CMK (cell line): ENCODE results near the gene PALLD.
"Not testable (repeated sequence)": the region's sequence is repeated elsewhere in the genome, so short reads cannot be mapped to it uniquely, and the experiment has no call there.

Source experiments
- DNase-seq: peaks from one replicate; pipeline ENCODE4 v3.0.0-alpha.2; 2010; ENCODE audit warnings: low read depth

The PALLD gene

DNA sequence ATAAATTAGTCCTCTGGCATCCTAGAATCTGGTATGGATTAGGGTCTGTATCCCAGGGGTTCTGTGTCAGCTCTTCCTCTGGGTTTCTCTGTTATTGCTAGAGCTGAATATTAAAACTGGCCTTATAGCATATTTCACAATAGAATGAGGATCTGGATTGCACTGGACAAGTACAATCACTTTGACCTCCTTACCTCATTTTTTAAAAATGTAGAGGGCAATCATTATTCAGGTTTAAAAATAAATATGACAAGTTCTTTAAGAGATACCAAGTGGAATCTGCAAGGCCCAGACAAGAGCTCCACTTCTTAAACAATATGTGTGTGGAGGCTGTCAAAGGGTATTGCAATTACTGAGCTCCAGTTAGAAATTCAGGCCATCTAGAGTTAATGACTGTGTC, 1.4 kb downstream of the PALLD start:
- DNase-seq, result no peak

DNA sequence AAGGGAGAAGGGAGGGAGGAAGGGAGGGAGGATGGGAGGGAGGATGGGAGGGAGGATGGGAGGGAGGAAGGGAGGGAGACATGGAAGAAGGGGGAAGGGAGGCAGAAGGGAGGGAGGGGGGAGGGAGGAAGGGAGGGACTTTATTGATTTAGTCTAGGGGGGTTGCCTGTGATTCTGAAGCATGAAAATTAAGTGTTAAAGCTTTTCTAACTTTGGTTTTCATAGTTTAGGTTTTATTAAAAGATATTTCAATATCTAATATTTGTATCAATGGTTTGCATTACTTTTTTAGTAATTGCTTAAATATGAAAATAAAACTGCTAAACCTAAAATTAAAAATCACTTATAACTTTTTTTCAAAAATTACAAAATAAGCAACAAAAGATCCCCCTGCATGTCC, 2.4 kb downstream of the PALLD start:
- no peak for DNase-seq

DNA sequence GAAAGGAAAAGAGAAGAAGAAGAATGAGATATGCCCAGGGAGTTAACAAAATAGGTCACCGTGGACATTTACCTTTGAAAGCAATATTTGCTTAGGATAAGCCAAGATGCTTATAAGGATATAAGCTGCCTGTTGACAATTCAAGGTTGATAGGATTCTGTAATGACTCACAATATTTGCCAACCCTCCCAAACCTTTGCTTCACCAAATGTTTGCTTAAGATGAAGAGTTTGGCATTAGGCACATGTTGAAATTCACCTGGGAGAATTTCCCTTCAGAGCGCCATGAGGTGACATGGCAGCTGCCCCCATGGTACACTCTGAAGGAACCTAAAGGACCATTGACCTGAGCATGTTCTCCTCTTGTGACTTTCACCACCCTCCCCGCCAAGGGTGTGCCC, 4.6 kb downstream of the PALLD start:
- DNase-seq, result no peak

DNA sequence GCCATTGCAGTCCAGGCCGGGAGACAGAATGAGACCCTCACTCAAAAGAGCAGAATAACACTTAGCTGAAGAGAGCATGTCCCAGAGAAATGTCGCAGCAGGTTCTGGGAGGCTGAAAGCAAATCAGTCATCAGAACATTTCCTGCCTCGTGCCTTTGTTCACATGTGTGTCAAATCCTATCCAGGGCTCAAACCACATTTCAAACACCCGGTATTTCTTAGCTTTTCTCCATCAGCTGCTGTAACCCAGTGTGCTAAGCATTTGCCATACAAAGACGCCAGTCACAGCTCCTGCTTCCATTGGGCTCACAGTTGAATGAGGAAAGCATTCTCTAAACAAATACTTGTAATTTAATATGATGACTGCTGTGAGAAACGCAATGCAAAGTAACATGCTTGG, 6.0 kb downstream of the PALLD start:
- DNase-seq, result no peak

DNA sequence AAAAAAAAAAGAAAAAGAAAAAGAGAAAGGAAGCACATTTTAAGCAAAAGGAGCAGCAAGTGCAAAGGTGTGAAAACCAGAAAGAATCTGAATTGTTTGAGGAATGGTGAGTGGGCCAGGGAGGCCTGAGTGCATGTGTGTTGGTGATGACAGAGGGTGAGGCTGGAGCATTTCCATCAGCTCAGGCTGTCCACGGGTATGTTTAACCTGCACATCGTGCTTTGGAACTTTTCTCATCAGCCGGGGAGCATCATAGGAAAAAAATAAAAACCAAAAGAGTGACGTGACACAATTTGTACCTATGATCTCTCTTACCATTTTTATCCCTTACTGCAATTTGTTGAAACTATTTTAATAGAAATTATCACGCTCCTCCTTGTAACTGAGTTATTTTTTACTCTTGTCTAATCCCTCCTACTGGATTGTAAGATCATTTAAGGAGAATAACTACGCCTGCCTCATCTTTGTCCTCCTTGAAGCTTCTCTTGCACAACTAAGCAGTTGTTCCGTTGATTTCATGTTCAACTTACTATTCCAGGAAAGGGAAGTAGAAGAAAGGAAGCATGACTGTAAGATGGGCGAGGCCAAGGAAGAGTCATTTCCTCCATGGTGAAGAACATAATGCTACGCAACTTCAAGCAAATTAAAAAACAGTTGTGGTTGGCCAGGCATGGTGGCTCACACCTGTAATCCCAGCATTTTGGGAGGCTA, 7.0 kb downstream of the PALLD start:
- DNase-seq, result no peak

DNA sequence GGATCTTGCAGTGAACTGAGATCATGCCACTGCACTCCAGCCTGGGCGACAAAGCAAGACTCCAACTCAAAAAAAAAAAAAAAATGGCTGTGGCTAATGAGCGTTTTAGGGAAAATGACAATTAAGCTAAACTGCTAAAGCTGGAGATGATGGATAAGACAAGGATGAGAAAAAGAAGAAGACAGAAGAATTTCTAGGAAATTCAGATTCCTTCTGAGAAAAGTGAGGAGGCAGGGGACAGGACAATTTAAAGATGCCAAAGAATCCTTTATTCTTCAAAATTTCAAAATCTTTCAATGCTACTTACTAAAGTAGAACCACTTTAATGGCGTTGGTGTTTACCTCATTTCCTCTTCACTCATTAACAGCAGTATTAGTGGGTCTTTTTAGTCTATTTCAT, 7.7 kb downstream of the PALLD start:
- no peak for DNase-seq

DNA sequence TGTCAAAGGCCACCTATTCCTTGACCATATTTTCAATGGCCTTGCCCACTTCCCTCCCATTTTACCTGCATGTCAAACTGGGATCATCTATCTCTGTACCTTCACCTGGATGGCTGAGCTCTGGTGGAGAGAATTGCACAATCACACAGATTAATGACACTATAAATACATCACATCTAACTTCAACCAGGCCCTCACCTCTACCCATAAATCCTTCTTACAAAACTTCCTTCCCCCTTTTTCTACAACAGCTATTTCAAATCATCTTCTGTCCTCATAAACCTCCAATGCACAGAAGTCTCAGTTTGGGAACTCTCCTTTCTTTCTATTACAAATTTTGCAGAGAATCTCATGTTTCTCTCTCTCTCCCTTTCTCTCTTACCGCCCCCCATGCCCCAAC, 9.2 kb downstream of the PALLD start:
- DNase-seq, result no peak

DNA sequence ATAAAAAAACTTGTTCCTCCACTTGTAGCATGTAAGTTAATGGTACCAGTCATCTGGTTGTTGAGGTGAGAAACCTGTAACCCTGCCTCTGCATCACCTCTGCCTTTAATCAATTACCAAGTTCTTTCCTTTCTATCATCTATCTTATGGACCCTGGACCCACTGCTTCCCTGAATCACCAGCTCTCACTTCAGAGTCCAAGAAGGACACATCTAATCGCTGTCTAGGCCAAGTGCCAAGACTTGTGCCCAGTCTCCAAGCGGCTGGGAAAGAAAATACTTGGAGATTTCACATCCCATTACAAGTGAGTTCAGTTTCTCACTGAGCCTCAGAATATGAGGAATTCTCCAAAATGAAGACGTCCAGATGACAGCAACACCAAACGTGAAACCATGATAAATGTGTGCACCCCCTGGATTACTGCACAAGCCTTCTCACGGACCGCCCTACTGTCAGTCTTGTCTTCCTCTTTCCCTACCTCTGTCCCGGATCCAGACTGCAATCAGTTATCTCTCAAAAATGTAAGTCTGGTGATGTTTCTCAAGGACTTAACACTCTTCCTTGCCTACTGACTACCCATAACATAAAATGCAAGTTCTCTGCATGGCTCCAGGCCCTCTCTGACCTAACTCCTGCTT, 10.4 kb downstream of the PALLD start:
- DNase-seq, result no peak

DNA sequence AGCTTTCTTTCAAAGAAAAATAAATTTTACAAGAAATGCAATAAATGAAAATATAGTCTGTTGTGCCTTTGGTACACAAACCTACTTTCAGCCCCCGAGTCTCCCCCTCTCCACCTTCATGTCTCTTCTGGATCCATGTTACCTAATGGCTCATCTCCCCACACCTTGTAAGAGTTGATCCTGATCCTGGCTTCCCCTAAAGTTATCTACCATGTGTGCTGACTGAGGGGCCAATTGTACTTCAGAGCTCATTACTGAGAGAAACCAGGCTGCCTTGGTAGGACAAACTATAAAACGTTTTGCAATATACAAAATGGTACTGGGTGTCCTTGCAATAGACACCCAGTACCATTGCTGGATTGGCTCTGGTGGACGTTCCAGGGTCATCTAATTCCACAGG, 11.8 kb downstream of the PALLD start:
- no peak for DNase-seq

DNA sequence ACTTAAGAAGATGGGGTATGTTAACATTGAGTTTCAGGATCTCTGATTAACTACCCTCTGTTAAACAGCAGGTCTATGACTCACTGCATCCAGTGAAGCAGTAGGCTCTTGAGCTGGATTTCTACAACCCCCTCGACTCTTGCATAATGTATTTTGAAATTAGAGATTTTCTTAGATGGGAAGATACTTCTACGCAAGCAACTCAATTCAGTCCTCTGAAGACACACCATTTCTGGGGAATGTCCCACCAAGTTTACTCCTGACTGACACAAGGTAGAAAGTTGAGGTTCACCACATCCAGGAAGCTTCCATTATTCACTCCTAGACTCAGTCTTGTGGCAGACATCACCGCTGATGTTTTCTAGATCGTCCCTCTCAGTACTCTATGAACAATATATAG, 12.9 kb downstream of the PALLD start:
- no peak for DNase-seq

DNA sequence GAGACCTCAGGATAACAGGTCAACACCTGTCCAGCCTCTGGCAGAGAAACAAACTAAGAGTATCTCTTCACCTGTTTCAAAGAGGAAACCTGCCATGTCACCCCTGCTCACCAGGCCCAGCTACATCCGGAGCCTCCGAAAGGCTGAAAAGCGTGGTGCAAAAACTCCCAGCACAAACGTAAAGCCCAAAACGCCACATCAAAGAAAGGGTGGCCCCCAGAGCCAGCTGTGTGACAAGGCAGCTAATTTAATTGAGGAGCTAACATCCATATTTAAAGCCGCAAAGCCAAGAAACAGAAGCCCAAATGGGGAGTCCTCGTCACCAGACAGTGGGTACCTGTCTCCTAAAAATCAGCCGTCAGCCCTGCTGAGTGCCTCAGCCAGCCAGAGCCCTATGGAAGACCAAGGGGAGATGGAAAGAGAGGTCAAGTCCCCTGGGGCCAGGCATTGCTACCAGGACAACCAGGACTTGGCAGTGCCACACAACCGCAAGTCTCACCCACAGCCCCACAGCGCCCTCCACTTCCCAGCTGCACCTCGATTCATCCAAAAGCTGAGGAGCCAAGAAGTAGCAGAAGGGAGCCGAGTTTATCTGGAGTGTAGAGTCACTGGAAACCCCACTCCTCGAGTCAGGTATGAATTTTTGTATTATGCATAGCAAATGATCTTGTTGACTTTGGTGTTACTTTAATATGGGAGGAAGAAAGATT, 15.1 kb downstream of the PALLD start:
- DNase-seq, result no peak

DNA sequence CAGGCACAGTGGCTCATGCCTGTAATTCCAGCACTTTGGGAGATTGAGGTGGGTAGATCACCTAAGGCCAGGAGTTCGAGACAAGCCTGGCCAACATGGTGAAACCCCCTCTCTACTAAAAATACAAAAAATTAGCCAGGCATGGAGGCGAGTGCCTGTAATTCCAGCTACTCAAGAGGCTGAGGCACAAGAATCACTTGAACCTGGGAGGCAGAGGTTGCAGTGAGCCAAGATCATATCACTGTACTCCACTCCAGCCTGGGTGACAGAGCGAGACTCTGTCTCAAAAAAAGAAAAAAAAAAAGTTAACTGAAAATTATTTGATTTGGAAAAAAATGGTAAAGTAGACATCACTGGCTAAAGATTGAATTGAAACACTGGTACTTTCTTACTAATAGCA, 17.0 kb downstream of the PALLD start:
- DNase-seq, result not testable (repeated sequence)

DNA sequence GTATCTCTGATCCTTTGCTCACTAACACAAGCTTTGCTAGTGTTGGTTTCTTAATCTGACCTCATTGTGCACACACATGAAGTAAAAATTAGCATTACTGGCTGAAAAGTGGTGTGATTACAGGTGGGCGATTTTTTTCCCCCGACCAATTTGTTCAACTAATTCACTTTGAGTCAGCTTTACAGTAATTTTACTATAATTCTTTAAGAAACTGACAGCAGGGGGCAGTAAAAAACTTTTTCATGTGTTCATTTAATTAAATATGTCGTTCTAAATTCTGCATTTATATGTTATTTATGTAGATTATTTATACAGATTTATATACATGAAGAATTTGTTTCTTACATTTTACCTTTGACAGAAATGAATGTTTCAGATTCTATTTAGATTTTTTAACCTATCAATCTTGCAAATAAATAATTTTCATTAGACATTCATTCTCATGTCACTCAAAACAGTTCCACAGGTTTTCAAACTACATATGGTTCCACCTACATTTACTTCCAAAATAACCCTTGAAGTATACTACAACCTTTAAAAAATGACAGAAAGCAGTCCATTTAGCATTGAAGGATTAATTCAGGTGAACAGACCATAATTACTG, 17.5 kb downstream of the PALLD start:
- DNase-seq, result no peak

DNA sequence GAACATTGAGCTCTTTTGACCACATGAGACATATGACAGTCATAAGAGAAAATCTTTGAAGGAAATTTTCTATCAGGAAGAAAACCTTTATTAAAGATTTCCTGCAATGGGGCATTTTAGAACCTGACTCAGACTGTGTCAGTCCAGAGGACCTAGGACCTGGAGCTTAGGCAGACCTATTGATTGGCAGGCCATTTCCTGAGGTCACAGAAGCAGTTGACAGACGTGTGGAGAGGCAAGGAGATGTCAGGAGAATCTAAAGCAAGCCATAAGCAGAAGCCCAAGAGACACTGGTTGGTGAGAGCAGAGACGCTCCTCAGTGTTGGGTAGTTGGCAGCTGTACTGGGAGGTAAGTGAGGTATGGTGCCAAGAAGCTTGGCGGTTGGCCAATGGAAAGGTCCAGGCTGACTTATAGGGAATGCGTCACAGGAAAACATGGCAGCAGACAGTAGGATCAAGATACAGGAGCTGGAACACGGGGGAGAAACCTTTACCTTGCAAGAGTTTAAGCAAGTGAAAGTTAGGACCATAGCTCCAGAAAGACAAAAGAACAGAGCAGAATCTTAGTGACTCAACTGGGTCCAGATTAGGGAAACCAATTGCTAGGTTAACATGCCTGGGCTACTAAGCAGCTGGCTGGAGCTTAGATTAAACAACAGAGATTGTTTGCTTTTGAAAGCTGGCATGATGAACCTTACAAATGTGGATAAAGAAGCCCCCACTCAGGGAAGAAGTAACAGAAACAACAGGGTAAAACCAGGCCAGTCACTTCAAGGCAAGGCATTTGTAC, 18.6 kb downstream of the PALLD start:
- DNase-seq, result no peak

DNA sequence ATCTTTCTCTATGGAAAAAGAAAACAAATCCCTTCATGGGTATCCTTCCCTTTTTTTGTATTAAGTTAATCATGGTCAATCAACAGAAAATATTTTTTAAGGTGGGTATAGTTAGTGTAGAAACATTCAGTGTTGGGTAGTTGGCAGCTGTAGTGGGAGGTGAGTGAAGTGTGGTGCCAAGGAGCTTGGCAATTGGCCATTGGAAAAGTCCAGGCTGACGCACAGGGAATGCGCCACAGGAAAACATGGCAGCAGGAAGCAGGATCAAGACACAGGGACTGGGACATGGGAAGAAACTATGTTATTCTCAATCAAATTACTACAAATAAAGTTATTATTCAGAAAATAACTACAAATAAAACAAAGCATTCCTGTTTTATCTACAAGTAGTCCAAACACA, 20.0 kb downstream of the PALLD start:
- DNase-seq, result no peak

DNA sequence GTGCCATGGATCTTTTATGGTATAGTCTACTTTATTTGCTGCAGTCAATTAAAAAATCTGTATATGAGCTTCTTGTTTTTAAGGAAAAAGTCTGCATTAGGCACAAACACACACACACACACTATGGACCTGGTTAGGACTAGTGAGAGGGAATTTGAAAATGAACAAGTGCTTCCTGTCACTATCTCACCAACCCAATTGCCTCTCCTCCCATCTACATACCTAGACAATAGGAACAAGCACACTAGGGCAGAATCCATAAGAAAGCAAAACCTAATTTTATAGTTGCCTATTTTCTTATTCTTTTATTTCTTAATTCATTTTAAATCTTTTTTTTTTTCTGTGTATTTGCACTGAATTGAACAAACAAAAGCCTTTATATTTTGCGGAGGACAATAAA, 22.7 kb downstream of the PALLD start:
- no peak for DNase-seq

DNA sequence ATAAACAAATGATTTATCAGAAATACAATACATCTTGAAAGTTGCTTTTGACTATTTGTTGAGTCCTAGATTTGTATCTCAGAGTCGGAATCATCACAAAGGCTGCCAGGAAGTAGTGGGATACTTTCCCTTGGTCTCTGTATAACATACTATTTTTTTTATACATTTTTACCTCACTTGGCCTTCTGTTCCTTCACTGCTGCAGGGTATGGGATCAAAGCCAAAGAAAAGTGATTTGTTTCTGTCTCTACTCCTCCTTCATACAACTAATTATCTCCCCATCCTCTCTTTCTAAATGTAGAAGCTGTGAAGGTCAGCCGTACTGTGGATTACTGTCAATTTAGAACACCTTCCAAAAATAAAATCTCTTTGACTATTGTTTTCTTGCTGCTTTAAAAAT, 24.9 kb downstream of the PALLD start:
- DNase-seq, result no peak

DNA sequence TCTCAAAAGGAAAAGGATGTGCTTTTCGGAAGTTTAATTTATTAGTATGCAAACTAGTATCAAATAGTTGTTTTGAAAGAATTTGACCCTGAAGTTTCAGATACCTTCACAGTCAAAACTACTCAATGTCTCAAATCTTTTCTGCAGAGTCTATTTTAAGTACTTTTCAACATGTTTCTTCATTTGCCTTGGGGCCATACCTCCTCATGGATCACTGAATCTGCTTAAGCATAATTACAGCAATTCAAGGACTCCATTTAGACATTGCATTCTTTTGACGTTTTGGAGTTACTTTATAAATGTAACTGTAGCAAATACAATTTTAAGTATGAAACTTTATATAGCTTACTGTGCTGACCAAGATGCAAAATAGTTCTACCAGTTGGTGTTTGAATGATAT, 25.5 kb downstream of the PALLD start:
- DNase-seq, result no peak

DNA sequence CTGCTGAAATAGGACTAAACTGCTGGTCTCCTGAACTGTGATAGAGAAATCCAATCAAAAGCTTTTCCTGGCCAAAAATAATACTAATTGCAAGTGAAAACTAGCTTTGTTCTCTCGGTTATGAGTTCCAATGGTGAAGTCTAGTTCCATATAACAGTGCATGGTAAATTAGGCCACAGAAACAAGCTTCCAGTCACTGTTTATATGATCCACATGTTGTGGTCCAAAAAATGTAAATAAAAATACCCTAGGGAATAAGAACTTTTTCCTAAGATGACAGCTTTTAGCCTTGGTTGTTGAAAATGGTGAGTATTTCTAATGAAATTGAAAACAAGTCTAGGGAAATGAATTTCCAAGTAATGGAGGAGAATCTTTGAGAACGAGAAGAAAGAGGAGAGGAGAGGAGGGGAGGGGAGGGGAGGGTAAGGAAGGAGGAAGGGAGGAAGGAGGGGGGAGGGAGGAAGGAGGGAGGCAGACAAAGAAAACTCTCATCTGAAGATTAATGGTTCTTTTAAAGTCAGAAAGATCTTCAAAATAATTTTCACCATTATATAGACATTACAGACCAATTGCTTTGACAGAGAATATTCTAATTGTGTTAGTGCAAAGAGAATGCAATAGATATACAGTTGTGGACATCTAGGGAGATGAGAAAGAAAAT, 26.1 kb downstream of the PALLD start:
- no peak for DNase-seq

DNA sequence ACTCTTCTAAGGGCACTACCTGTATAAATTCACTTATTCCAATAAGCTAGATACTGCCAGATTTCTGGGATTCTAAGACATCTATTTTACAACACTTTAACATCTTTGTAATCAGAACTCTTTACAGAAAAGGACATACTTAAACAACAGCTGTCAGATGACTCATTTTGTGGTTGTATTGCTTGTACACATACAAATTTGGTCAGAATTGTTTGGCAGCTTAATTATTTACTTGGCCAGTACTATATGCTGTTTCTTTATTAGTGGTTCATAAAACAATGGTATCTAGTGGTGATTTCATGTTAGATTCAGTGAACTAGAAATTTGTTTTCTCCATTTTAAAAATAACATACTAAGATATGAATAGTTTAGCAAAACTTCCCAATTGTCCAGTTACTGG, 27.2 kb downstream of the PALLD start:
- DNase-seq, result no peak

DNA sequence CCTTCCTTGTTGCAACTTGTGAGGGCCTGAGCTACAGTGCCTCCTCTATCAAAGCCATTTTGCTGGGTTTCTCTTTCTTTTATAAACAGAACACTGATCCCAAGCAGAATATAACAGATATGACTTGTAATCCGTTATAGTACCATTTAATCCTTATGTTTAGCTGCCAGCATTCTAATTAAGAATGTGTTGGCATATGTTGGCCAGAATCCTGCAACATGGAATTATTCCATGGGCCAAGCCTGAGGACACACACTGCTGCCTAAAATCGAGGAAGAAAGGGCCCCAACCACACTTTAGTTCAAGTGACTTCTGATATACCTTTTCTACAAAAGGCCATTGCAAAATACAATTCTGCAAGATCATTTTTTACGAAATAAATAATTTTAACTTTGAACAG, 28.0 kb downstream of the PALLD start:
- DNase-seq, result no peak

DNA sequence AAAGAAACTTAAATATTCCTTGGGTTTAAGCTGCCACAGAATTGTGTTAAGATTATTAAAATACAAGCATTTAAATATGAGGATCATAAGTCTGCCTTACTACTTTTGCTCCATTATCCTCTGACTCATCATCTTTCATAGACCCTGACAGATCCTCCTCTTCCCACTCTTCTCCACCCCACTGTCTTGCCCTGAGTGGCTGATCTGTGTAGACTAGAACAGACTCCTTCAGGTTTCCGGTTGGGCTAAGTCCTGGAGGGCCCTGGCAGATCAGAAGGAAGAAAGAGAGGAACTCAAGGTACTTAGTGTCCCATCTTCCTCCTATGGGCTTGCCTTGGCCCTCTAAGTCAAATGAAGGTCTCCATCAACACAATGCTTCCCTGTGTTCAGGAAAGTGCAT, 30.7 kb downstream of the PALLD start:
- no peak for DNase-seq
